HepG2 (cell line): ENCODE data around the gene YIPF3. TPM values are rescaled to one million over a fixed set of nuclear protein-coding genes. Genes with fewer than 3 reads are reported as not detected.

ENCODE experiments used
- CBX1 ChIP-seq: IDR thresholded peaks from one replicate; pipeline ENCODE4 v1.6.1; 2016; ENCODE audit warnings: antibody characterized with exemption, low read depth
- CENPX ChIP-seq: sonication (generic); formaldehyde crosslinking; IDR thresholded peaks from 2 replicates; pipeline ENCODE4 v1.9.0; 2021; ENCODE audit warnings: mild to moderate bottlenecking, missing genetic modification reagents, moderate library complexity
- HDAC6 ChIP-seq: fragments of 200-600 bp; sonication (generic); IDR thresholded peaks from 2 replicates; pipeline ENCODE4 v1.7.0; 2017; ENCODE audit warnings: mild to moderate bottlenecking, antibody characterized with exemption, low read length, low read depth
- HOXA7 ChIP-seq: sonication (generic); formaldehyde crosslinking; IDR thresholded peaks from 2 replicates; pipeline ENCODE4 v1.8.1; 2022; ENCODE audit warnings: mild to moderate bottlenecking, missing genetic modification reagents, moderate library complexity
- KDM2A ChIP-seq: sonication (generic); formaldehyde crosslinking; IDR thresholded peaks from 2 replicates; pipeline ENCODE4 v1.4.0; 2020; ENCODE audit warnings: low read depth, missing genetic modification reagents, borderline replicate concordance
- MED13 ChIP-seq: sonication (generic); formaldehyde crosslinking; IDR thresholded peaks from 2 replicates; pipeline ENCODE4 v1.5.0; 2020; ENCODE audit warnings: missing genetic modification reagents
- NBN ChIP-seq: fragments of 450-650 bp; conservative IDR thresholded peaks from 2 replicates; pipeline ENCODE4 v1.6.1; 2017
- NFRKB ChIP-seq: fragments of 450-650 bp; IDR thresholded peaks from 2 replicates; pipeline ENCODE4 v1.6.1; 2017
- TMF1 ChIP-seq: sonication (generic); formaldehyde crosslinking; IDR thresholded peaks from 2 replicates; pipeline ENCODE4 v1.8.1; 2022; ENCODE audit warnings: low read depth, missing genetic modification reagents
- XRCC5 ChIP-seq: fragments of 200-400 bp; formaldehyde crosslinking; optimal IDR thresholded peaks from 2 replicates; pipeline ENCODE3; 2017; ENCODE audit warnings: mild to moderate bottlenecking, low read length
- ZFP36 ChIP-seq: fragments of 150-350 bp; IDR thresholded peaks from 2 replicates; pipeline ENCODE4 v1.6.1; 2018; ENCODE audit warnings: borderline replicate concordance, low read length, low read depth; ENCODE audit not compliant: partially characterized antibody
- ZNF138 ChIP-seq: sonication (generic); formaldehyde crosslinking; IDR thresholded peaks from 2 replicates; pipeline ENCODE4 v1.5.0; 2020; ENCODE audit warnings: mild to moderate bottlenecking, low read depth, missing genetic modification reagents
- ZNF160 ChIP-seq: sonication (generic); formaldehyde crosslinking; IDR thresholded peaks from 2 replicates; pipeline ENCODE4 v1.8.0; 2022; ENCODE audit warnings: mild to moderate bottlenecking, inconsistent platforms, missing genetic modification reagents
- ZNF235 ChIP-seq: sonication (generic); formaldehyde crosslinking; IDR thresholded peaks from 2 replicates; pipeline ENCODE4 v1.8.1; 2023; ENCODE audit warnings: mild to moderate bottlenecking, missing genetic modification reagents, borderline replicate concordance
- ZNF264 ChIP-seq: sonication (generic); formaldehyde crosslinking; IDR thresholded peaks from 2 replicates; pipeline ENCODE4 v1.4.0; 2020; ENCODE audit warnings: missing genetic modification reagents
- ZNF75D ChIP-seq: sonication (generic); formaldehyde crosslinking; IDR thresholded peaks from 2 replicates; pipeline ENCODE4 v1.8.1; 2023; ENCODE audit warnings: missing genetic modification reagents, mild to moderate bottlenecking, borderline replicate concordance
- ZSCAN21 ChIP-seq: sonication (generic); formaldehyde crosslinking; IDR thresholded peaks from 2 replicates; pipeline ENCODE4 v1.8.0; 2022; ENCODE audit warnings: mild to moderate bottlenecking, missing genetic modification reagents, moderate library complexity, borderline replicate concordance
- ZSCAN31 ChIP-seq: sonication (generic); formaldehyde crosslinking; IDR thresholded peaks from 2 replicates; pipeline ENCODE4 v1.5.0; 2020; ENCODE audit warnings: low read depth, mild to moderate bottlenecking, missing genetic modification reagents
- polyA plus RNA-seq, 8 experiments: library from polyadenylated mRNA; depleted of rRNA in 3 of 8; stranded (reverse) in 7 of 8; unstranded in 1 of 8; fragments of >200 nt; fragmentation: Illumina TruSeq in 4 of 8; extraction: Trizol in 4 of 8; gene quantifications; 2 replicates each; pipeline versions ENCODE4 v1.2.1 to v1.2.3, GENCODE V29; 2011 to 2016; ENCODE audit warnings: low read depth in 4 of 8, missing spikeins in 1 of 8, mixed read lengths in 1 of 8; ENCODE audit not compliant: insufficient read depth in 1 of 8
- total RNA-seq, 5 experiments: library from RNA; depleted of rRNA; stranded (reverse); fragments of >200 nt; fragmentation: Illumina TruSeq; extraction: Trizol; gene quantifications; 2 replicates each; pipeline ENCODE4 v1.2.3, GENCODE V29; 2016; ENCODE audit warnings: low read depth in 1 of 5
- TF ChIP-seq, protein P1 (sequence below): sonication (generic); formaldehyde crosslinking; IDR thresholded peaks from 2 replicates; pipeline ENCODE4 v1.8.0; 2022; ENCODE audit warnings: mild to moderate bottlenecking, missing genetic modification reagents
- TF ChIP-seq, protein P2 (sequence below): sonication (generic); formaldehyde crosslinking; IDR thresholded peaks from 2 replicates; pipeline ENCODE4; 2020; ENCODE audit warnings: missing genetic modification reagents, mild to moderate bottlenecking, borderline replicate concordance
- TF ChIP-seq, protein P3 (sequence below): sonication (generic); formaldehyde crosslinking; IDR thresholded peaks from 2 replicates; pipeline ENCODE4 v1.8.0; 2022; ENCODE audit warnings: mild to moderate bottlenecking, missing genetic modification reagents, moderate library complexity
- TF ChIP-seq, protein P4 (sequence below): sonication (generic); formaldehyde crosslinking; IDR thresholded peaks from 2 replicates; pipeline ENCODE4 v1.8.0; 2022; ENCODE audit warnings: mild to moderate bottlenecking, missing genetic modification reagents, borderline replicate concordance
- TF ChIP-seq, protein P5 (sequence below): sonication (generic); formaldehyde crosslinking; IDR thresholded peaks from 2 replicates; pipeline ENCODE4 v1.8.1; 2023; ENCODE audit warnings: missing genetic modification reagents, mild to moderate bottlenecking, borderline replicate concordance

Gene YIPF3
- total and polyA plus RNA-seq, 2 of the 13 experiments (the other 11 are each of a cell fraction or from before 2014, with no cell fraction given), result 107 to 206 TPM

DNA sequence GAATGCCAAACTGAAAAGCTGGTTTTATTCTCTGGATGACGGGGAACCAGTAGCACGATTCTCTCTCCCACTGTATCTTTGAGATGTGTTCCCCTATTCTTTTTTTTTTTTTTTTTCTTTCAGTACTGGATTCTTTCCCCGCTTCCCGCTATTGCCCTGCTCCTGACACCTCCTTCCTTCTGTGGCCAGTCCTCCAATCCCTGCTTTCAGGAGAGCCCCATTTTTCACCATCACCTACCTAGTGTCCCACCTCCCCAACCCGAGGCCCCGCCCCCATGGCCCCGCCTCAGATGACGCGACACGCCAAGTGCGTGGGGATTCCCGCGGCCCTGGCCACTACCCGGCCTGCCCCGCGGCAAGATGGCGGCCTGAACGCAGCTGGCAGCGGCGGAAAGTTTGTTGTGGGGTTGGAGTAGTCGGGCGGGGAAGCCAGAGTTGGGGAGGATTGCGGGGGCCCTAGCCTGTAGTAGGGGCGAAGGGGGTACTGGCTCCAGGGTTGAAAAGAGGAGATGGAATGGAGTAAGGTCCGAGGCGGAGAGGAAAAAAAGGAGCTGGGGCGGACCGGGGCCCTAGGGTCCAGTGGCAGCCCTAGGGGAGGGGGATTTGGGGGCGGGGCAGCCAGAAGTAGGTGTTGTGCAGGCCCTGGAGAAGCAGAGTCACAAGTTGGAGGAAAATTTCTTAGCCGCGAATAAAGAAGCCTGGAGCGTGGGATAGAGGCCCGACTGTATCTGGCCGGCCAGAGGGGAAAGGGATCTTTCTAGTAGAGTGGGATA, 39.3 kb downstream of the YIPF3 start, which contains the start of gene TJAP1 (continued):
- TF ChIP-seq, protein P1, sequence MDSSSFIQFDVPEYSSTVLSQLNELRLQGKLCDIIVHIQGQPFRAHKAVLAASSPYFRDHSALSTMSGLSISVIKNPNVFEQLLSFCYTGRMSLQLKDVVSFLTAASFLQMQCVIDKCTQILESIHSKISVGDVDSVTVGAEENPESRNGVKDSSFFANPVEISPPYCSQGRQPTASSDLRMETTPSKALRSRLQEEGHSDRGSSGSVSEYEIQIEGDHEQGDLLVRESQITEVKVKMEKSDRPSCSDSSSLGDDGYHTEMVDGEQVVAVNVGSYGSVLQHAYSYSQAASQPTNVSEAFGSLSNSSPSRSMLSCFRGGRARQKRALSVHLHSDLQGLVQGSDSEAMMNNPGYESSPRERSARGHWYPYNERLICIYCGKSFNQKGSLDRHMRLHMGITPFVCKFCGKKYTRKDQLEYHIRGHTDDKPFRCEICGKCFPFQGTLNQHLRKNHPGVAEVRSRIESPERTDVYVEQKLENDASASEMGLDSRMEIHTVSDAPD (CRISPR knock-in tag), result no peak
- TF ChIP-seq CENPX, result no peak
- TF ChIP-seq CBX1, result peak; percentile 31
- TF ChIP-seq ZSCAN31 (CRISPR knock-in tag), result no peak
- TF ChIP-seq, protein P2, sequence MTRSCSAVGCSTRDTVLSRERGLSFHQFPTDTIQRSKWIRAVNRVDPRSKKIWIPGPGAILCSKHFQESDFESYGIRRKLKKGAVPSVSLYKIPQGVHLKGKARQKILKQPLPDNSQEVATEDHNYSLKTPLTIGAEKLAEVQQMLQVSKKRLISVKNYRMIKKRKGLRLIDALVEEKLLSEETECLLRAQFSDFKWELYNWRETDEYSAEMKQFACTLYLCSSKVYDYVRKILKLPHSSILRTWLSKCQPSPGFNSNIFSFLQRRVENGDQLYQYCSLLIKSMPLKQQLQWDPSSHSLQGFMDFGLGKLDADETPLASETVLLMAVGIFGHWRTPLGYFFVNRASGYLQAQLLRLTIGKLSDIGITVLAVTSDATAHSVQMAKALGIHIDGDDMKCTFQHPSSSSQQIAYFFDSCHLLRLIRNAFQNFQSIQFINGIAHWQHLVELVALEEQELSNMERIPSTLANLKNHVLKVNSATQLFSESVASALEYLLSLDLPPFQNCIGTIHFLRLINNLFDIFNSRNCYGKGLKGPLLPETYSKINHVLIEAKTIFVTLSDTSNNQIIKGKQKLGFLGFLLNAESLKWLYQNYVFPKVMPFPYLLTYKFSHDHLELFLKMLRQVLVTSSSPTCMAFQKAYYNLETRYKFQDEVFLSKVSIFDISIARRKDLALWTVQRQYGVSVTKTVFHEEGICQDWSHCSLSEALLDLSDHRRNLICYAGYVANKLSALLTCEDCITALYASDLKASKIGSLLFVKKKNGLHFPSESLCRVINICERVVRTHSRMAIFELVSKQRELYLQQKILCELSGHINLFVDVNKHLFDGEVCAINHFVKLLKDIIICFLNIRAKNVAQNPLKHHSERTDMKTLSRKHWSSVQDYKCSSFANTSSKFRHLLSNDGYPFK, result peak; percentile 54; the same call in 1 of the 2 replicates
- peak; percentile 48; the same call in 1 of the 2 replicates for TF ChIP-seq NFRKB
- no peak for TF ChIP-seq XRCC5
- TF ChIP-seq ZNF138 (CRISPR knock-in tag), result 0 out of 2 replicates have a peak, but pooled peaks have one; percentile 13
- no peak for TF ChIP-seq NBN
- no peak for TF ChIP-seq ZNF264 (CRISPR knock-in tag)
- TF ChIP-seq, protein P3, sequence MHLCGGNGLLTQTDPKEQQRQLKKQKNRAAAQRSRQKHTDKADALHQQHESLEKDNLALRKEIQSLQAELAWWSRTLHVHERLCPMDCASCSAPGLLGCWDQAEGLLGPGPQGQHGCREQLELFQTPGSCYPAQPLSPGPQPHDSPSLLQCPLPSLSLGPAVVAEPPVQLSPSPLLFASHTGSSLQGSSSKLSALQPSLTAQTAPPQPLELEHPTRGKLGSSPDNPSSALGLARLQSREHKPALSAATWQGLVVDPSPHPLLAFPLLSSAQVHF, result peak; percentile 60; the same call in 1 of the 2 replicates
- peak; percentile 51 for TF ChIP-seq ZSCAN21
- 0 out of 2 replicates have a peak, but pooled peaks have one; percentile 79 for TF ChIP-seq HOXA7 (CRISPR knock-in tag)
- no peak for TF ChIP-seq ZNF75D (CRISPR knock-in tag)
- TF ChIP-seq HDAC6, result no peak
- 0 out of 2 replicates have a peak, but pooled peaks have one; percentile 60 for TF ChIP-seq ZNF160
- peak; percentile 79; the same call in 1 of the 2 replicates for TF ChIP-seq KDM2A
- TF ChIP-seq, protein P4, sequence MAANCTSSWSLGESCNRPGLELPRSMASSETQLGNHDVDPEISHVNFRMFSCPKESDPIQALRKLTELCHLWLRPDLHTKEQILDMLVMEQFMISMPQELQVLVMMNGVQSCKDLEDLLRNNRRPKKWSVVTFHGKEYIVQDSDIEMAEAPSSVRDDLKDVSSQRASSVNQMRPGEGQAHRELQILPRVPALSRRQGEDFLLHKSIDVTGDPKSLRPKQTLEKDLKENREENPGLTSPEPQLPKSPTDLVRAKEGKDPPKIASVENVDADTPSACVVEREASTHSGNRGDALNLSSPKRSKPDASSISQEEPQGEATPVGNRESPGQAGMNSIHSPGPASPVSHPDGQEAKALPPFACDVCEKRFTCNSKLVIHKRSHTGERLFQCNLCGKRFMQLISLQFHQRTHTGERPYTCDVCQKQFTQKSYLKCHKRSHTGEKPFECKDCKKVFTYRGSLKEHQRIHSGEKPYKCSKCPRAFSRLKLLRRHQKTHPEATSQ, result no peak; the same call in 1 of the 2 replicates
- no peak for TF ChIP-seq MED13 (CRISPR knock-in tag)
- TF ChIP-seq, protein P5, sequence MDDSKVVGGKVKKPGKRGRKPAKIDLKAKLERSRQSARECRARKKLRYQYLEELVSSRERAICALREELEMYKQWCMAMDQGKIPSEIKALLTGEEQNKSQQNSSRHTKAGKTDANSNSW (CRISPR knock-in tag), result no peak
- TF ChIP-seq ZNF235, result no peak
- no peak for TF ChIP-seq TMF1 (CRISPR knock-in tag)
- no peak for TF ChIP-seq ZFP36
